IMR-90 (cell line): ENCODE measurements around the gene RNH1. TPM values are rescaled to one million over a fixed set of nuclear protein-coding genes. Genes with fewer than 3 reads are reported as not detected.

ENCODE experiments used
- ATAC-seq: fragments of 200-7000 bp; cut with Tn5 transposase; 2 replicates; pipeline ENCODE4 v1.9.1; 2020; ENCODE audit warnings: low read depth, mild to moderate bottlenecking, moderate library complexity
- BruUV-seq: library from RNA; stranded (reverse); fragments of 400-500 nt; replicated peaks from 2 replicates; lab custom pipeline; 2021; lab: Mats Ljungman, UMichigan
- CTCF ChIA-PET: fragments of 300-600 bp; formaldehyde crosslinking; extraction: SDS; loops from one replicate; lab custom pipeline; 2021; ENCODE audit warnings: antibody characterized with exemption; lab: Yijun Ruan, JAX
- POLR2A ChIA-PET: fragments of 300-600 bp; sonication (Branson Sonifier 250); formaldehyde crosslinking; loops from one replicate; lab custom pipeline; 2022; ENCODE audit warnings: antibody characterized with exemption; ENCODE audit not compliant: unreplicated experiment; lab: Charles Lee
- DNase-seq: peaks from one replicate; pipeline ENCODE4 v3.0.0; 2013
- H2AFZ ChIP-seq: replicated peaks from 2 replicates; pipeline ENCODE3; 2013; ENCODE audit warnings: low read length, mild to moderate bottlenecking; ENCODE audit not compliant: poor library complexity
- H2AK5ac ChIP-seq: 2 replicates; pipeline ENCODE4 v1.6.1; 2013; ENCODE audit warnings: low read depth, low read length, inconsistent platforms
- H2AK9ac ChIP-seq: replicated peaks from 2 replicates; pipeline ENCODE3; 2013; ENCODE audit warnings: mild to moderate bottlenecking, low read depth, low read length, moderate library complexity; ENCODE audit not compliant: poor library complexity
- H2BK120ac ChIP-seq: 2 replicates; pipeline ENCODE4 v1.6.1; 2013; ENCODE audit warnings: low read depth, low read length, inconsistent platforms
- H2BK15ac ChIP-seq: 3 replicates; pipeline ENCODE4 v1.6.1; 2013; ENCODE audit warnings: low read depth, low read length, inconsistent platforms
- H2BK20ac ChIP-seq: 2 replicates; pipeline ENCODE4 v1.6.1; 2013; ENCODE audit warnings: low read depth, mild to moderate bottlenecking, inconsistent platforms, low read length, moderate library complexity
- H2BK5ac ChIP-seq: 2 replicates; pipeline ENCODE4 v1.6.1; 2013; ENCODE audit warnings: mild to moderate bottlenecking, low read depth, low read length, inconsistent platforms; ENCODE audit not compliant: poor library complexity, severe bottlenecking
- H3K14ac ChIP-seq: replicated peaks from 2 replicates; pipeline ENCODE4 v1.6.1; 2013; ENCODE audit warnings: low read depth, low read length, inconsistent platforms
- H3K18ac ChIP-seq: 2 replicates; pipeline ENCODE4 v1.6.1; 2013; ENCODE audit warnings: low read depth, low read length, control low read depth
- H3K23ac ChIP-seq: 2 replicates; pipeline ENCODE4 v1.6.1; 2013; ENCODE audit warnings: low read depth, low read length, inconsistent platforms
- H3K27ac ChIP-seq: 2 replicates; pipeline ENCODE4 v1.5.1; 2013; ENCODE audit warnings: mild to moderate bottlenecking, control low read depth, low read length; ENCODE audit not compliant: insufficient read depth
- H3K27me3 ChIP-seq: 2 replicates; pipeline ENCODE4 v1.6.1; 2013; ENCODE audit warnings: low read length; ENCODE audit not compliant: control insufficient read depth, insufficient read depth
- H3K36me3 ChIP-seq: 2 replicates; pipeline ENCODE4 v1.6.1; 2013; ENCODE audit warnings: low read length, mixed read lengths; ENCODE audit not compliant: control insufficient read depth, insufficient read depth
- H3K4ac ChIP-seq: 2 replicates; pipeline ENCODE4 v1.6.1; 2013; ENCODE audit warnings: low read depth, low read length, inconsistent platforms
- H3K4me1 ChIP-seq: 2 replicates; pipeline ENCODE4 v1.6.1; 2013; ENCODE audit warnings: low read length, mixed read lengths; ENCODE audit not compliant: control insufficient read depth, insufficient read depth
- H3K4me2 ChIP-seq: 2 replicates; pipeline ENCODE4 v1.6.1; 2013; ENCODE audit warnings: low read depth, mild to moderate bottlenecking, control low read depth, low read length, moderate library complexity
- H3K4me3 ChIP-seq: 2 replicates; pipeline ENCODE4 v1.5.1; 2013; ENCODE audit warnings: low read depth, mild to moderate bottlenecking, control low read depth, low read length, moderate library complexity; ENCODE audit not compliant: insufficient read depth
- H3K56ac ChIP-seq: 2 replicates; pipeline ENCODE4 v1.6.1; 2013; ENCODE audit warnings: low read length, inconsistent platforms; ENCODE audit not compliant: insufficient read depth; ENCODE audit errors: extremely low read depth
- H3K79me1 ChIP-seq, 2 experiments: 2 replicates each; pipeline ENCODE4 v1.6.1; 2013; ENCODE audit warnings: low read length in 2 of 2, inconsistent platforms in 1 of 2, low read depth in 1 of 2
- H3K9ac ChIP-seq: 2 replicates; pipeline ENCODE4 v1.6.1; 2013; ENCODE audit warnings: low read depth, low read length, control low read depth
- H3K9me1 ChIP-seq: 2 replicates; pipeline ENCODE4 v1.6.1; 2013; ENCODE audit warnings: low read length, inconsistent platforms; ENCODE audit not compliant: insufficient read depth
- H3K9me3 ChIP-seq: 2 replicates; pipeline ENCODE4 v1.6.1; 2013; ENCODE audit warnings: low read length; ENCODE audit not compliant: control insufficient read depth, insufficient read depth
- H4K20me1 ChIP-seq: 2 replicates; pipeline ENCODE4 v1.6.1; 2013; ENCODE audit warnings: low read length, inconsistent platforms; ENCODE audit not compliant: insufficient read depth
- H4K5ac ChIP-seq: 2 replicates; pipeline ENCODE4 v1.6.1; 2013; ENCODE audit warnings: mild to moderate bottlenecking, low read depth, low read length, control low read depth
- H4K8ac ChIP-seq, 2 experiments: 2 replicates each; pipeline ENCODE4 v1.6.1; 2013; ENCODE audit warnings: low read depth in 2 of 2, low read length in 2 of 2, control low read depth in 1 of 2, inconsistent platforms in 1 of 2
- H4K91ac ChIP-seq: 2 replicates; pipeline ENCODE4 v1.6.1; 2013; ENCODE audit warnings: low read depth, low read length, inconsistent platforms; ENCODE audit not compliant: insufficient read depth
- BHLHE40 ChIP-seq: fragments of 150-350 bp; IDR thresholded peaks from 2 replicates; pipeline ENCODE4 v1.6.1; 2016; ENCODE audit warnings: mild to moderate bottlenecking, low read depth, low read length
- CEBPB ChIP-seq: IDR thresholded peaks from 2 replicates; pipeline ENCODE4 v1.6.1; 2012; ENCODE audit warnings: low read depth, low read length, improper control_type of control experiment
- CHD1 ChIP-seq: IDR thresholded peaks from 2 replicates; pipeline ENCODE4 v1.6.1; 2012; ENCODE audit warnings: low read depth, low read length, improper control_type of control experiment
- MAZ ChIP-seq: IDR thresholded peaks from 2 replicates; pipeline ENCODE4 v1.6.1; 2012; ENCODE audit warnings: low read depth, mild to moderate bottlenecking, low read length, improper control_type of control experiment, moderate library complexity, borderline replicate concordance
- MXI1 ChIP-seq: IDR thresholded peaks from 2 replicates; pipeline ENCODE4 v1.6.1; 2012; ENCODE audit warnings: low read depth, mild to moderate bottlenecking, low read length, moderate library complexity, borderline replicate concordance
- POLR2A ChIP-seq: IDR thresholded peaks from 2 replicates; pipeline ENCODE4 v1.6.1; 2012; ENCODE audit warnings: mild to moderate bottlenecking, low read depth, low read length
- RAD21 ChIP-seq: IDR thresholded peaks from 2 replicates; pipeline ENCODE4 v1.6.1; 2012; ENCODE audit warnings: low read length, improper control_type of control experiment
- RCOR1 ChIP-seq: IDR thresholded peaks from 2 replicates; pipeline ENCODE4 v1.6.1; 2012; ENCODE audit warnings: mild to moderate bottlenecking, low read length, improper control_type of control experiment; ENCODE audit not compliant: insufficient replicate concordance
- RFX5 ChIP-seq: IDR thresholded peaks from 2 replicates; pipeline ENCODE4 v1.8.0; 2012; ENCODE audit warnings: low read depth, mild to moderate bottlenecking, low read length, moderate library complexity
- SMC3 ChIP-seq: fragments of 150-350 bp; IDR thresholded peaks from 2 replicates; pipeline ENCODE4 v1.6.1; 2016; ENCODE audit warnings: low read depth, mild to moderate bottlenecking, antibody characterized with exemption, low read length, moderate library complexity
- WGBS, 2 experiments: methylation state at CpG; one replicate each; pipeline versions ENCODE4 v1.1.5 to v1.1.7; 2013; ENCODE audit warnings: missing lambda C conversion rate in 2 of 2; ENCODE audit not compliant: insufficient read length in 1 of 2; ENCODE audit errors: extremely low coverage in 2 of 2; 5-methylcytosine and 5-hydroxymethylcytosine counted together
- dilution Hi-C: fragments of 300-500 bp; cut with HindIII; formaldehyde crosslinking; loops from one replicate; pipeline ENCODE4 v1.14.3; 2018; ENCODE audit warnings: low sequenced_read_pairs; ENCODE audit not compliant: unreplicated experiment
- in situ Hi-C: fragments of 300-500 bp; cut with MboI; formaldehyde crosslinking; loops from 3 replicates; pipeline ENCODE4 v1.14.3; 2019; ENCODE audit warnings: low sequenced_read_pairs, inconsistent platforms, mixed read lengths
- intact Hi-C: fragments of 100-400 bp; cut with micrococcal nuclease; formaldehyde crosslinking; loops from 2 replicates; pipeline ENCODE4 v1.10.0; 2022
- polyA plus RNA-seq, 3 experiments: library from polyadenylated mRNA; depleted of rRNA; stranded (reverse); fragments of >200 nt; gene quantifications; 2 replicates each; pipeline ENCODE4 v1.2.3, GENCODE V29; 2012; ENCODE audit warnings: low replicate concordance in 1 of 3
- total RNA-seq: library from RNA; depleted of rRNA; stranded (reverse); fragments of >200 nt; gene quantifications from 2 replicates; pipeline ENCODE4 v1.2.3, GENCODE V29; 2012
- TF ChIP-seq, protein P1 (sequence below): conservative IDR thresholded peaks from 2 replicates; pipeline ENCODE4 v1.5.1; 2012; ENCODE audit warnings: mild to moderate bottlenecking, low read depth, low read length, improper control_type of control experiment
- TF ChIP-seq, protein P2 (sequence below): fragments of 150-350 bp; IDR thresholded peaks from 2 replicates; pipeline ENCODE4 v1.6.1; 2017; ENCODE audit warnings: mild to moderate bottlenecking, antibody characterized with exemption, low read length, low read depth
- TF ChIP-seq, protein P3 (sequence below): fragments of 150-350 bp; IDR thresholded peaks from 2 replicates; pipeline ENCODE4 v1.6.1; 2016; ENCODE audit warnings: low read depth, mild to moderate bottlenecking, low read length, moderate library complexity, borderline replicate concordance

RNH1 gene
- total and polyA plus RNA-seq, 2 of the 4 experiments (the other 2 are of a cell fraction): 138 to 247 TPM

DNA sequence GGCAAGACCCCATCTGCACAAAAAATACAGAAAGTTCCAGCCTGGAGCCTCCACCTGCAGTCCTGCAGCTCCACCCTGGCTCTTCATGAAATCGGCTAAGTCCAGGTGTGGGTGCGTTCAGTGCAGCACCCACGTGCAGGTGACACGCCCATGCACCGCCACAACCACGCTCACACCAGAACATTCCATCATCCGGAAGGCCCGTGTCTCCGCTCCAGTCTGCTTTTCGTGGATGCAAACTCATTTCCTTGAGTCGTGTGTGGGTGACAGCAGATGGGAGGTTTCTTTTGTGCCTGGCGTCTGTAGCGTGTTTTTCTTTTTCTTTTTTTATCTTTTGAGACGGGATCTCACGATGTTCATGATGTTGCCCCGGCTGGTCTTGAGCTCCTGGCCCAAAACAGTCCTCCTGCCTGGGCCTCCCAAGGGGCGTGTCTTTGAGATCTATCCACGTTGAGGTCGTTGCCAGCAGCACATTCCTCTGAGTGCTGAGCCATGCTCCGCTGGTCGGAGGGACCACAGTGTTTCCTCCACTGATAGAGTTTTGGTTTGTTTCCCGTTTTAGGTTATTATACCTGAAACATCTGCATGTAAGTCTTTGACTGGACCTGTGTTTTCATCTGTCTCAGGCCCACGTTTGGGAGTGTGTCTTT is 49.8 kb downstream of the RNH1 start:
- no peak overlapping the region for H3K27ac ChIP-seq
- H3K18ac ChIP-seq: no peak overlapping the region
- peaks cover 33% of the 10 kb centered on the region for H4K20me1 ChIP-seq
- TF ChIP-seq CEBPB (no peak), MXI1 (no peak), CHD1 (no peak), RCOR1 (no peak), BHLHE40 (no peak), MAZ (no peak), RFX5 (no peak), RAD21 (no peak), POLR2A (no peak), SMC3 (no peak)
- TF ChIP-seq, protein P1, sequence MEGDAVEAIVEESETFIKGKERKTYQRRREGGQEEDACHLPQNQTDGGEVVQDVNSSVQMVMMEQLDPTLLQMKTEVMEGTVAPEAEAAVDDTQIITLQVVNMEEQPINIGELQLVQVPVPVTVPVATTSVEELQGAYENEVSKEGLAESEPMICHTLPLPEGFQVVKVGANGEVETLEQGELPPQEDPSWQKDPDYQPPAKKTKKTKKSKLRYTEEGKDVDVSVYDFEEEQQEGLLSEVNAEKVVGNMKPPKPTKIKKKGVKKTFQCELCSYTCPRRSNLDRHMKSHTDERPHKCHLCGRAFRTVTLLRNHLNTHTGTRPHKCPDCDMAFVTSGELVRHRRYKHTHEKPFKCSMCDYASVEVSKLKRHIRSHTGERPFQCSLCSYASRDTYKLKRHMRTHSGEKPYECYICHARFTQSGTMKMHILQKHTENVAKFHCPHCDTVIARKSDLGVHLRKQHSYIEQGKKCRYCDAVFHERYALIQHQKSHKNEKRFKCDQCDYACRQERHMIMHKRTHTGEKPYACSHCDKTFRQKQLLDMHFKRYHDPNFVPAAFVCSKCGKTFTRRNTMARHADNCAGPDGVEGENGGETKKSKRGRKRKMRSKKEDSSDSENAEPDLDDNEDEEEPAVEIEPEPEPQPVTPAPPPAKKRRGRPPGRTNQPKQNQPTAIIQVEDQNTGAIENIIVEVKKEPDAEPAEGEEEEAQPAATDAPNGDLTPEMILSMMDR: no peak
- TF ChIP-seq, protein P2, sequence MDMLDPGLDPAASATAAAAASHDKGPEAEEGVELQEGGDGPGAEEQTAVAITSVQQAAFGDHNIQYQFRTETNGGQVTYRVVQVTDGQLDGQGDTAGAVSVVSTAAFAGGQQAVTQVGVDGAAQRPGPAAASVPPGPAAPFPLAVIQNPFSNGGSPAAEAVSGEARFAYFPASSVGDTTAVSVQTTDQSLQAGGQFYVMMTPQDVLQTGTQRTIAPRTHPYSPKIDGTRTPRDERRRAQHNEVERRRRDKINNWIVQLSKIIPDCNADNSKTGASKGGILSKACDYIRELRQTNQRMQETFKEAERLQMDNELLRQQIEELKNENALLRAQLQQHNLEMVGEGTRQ: no peak
- TF ChIP-seq, protein P3, sequence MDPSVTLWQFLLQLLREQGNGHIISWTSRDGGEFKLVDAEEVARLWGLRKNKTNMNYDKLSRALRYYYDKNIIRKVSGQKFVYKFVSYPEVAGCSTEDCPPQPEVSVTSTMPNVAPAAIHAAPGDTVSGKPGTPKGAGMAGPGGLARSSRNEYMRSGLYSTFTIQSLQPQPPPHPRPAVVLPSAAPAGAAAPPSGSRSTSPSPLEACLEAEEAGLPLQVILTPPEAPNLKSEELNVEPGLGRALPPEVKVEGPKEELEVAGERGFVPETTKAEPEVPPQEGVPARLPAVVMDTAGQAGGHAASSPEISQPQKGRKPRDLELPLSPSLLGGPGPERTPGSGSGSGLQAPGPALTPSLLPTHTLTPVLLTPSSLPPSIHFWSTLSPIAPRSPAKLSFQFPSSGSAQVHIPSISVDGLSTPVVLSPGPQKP: no peak
- H4K5ac ChIP-seq: no peak overlapping the region
- H3K27me3 ChIP-seq: no peaks in the 10 kb centered on the region
- H2AFZ ChIP-seq: no peak overlapping the region
- no peak overlapping the region for H3K23ac ChIP-seq
- no peak overlapping the region for H4K91ac ChIP-seq
- H4K8ac ChIP-seq: no peak overlapping the region
- H3K9ac ChIP-seq: no peak overlapping the region
- no peaks in the 10 kb centered on the region for H3K4me1 ChIP-seq
- WGBS, 2 experiments: 88% methylated on average over 13 of the region's 23 CpGs; no CpG with 5 or more reads in 1 of the 2 experiments
- dilution Hi-C loops: no loop called here
- DNase-seq (no peak), ATAC-seq (no peak)
- no peak overlapping the region for H3K56ac ChIP-seq
- H3K14ac ChIP-seq: no peak overlapping the region
- H3K4ac ChIP-seq: no peak overlapping the region
- H3K79me1 ChIP-seq: peaks cover 15 to 81% of the 10 kb centered on the region in 2 experiments; a peak in 3 of 4 replicates
- BruUV-seq: no TSS peak
- H3K9me1 ChIP-seq: 0 out of 2 replicates have a peak, but pooled peaks cover 7% of the 10 kb centered on the region
- H2AK5ac ChIP-seq: no peak overlapping the region
- H2BK15ac ChIP-seq: no peak overlapping the region
- H3K36me3 ChIP-seq: peaks cover 43% of the 10 kb centered on the region
- H2AK9ac ChIP-seq: peak overlapping the region; percentile 24
- no peak overlapping the region for H3K4me3 ChIP-seq
- no peak overlapping the region for H3K4me2 ChIP-seq
- H3K9me3 ChIP-seq: no peaks in the 10 kb centered on the region
- H2BK120ac ChIP-seq: no peak overlapping the region
- H2BK5ac ChIP-seq: no peak overlapping the region
- intact Hi-C loops: no loop called here
- in situ Hi-C loops: loop anchor here (10.0 kb wide), 1 partner anchor 152 kb away; the partner anchor contains the start of gene IFITM2
- no peak overlapping the region for H2BK20ac ChIP-seq
- CTCF ChIA-PET: no interaction called here
- POLR2A ChIA-PET: no interaction called here
